HG03025 (cell line): ENCODE measurements around the gene ART3.

Experiments used
- ATAC-seq: cut with Tn5 transposase; IDR thresholded peaks from one replicate; pipeline ENCODE4 v1.9.1; 2021; ENCODE audit warnings: mild to moderate bottlenecking, moderate library complexity; ENCODE audit not compliant: unreplicated experiment, low FRiP score

ART3 gene

DNA sequence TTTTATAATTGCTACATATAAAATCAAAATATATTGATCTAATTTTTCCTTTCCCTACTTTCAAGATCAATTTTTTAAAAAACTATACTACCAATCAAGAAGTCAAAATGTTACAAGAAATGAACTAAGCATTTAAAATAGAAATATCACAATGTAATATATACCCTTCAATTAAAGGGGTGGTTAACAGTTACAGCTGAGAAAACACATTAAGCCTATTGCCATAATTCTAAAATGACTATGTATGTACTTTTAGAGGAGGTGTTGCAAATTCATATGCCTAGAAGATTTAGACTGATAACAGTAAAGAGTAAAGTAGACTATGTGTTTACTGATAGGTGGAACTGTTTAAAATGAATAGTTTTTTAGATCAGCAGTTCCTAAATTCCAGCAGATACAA lies 70.0 kb downstream of the ART3 start:
- no peak for ATAC-seq

- ATAC-seq, result peak; percentile 32
Measured at GRCh38 chr4:76147454-76148141, 73.1 kb downstream of the ART3 start.

DNA sequence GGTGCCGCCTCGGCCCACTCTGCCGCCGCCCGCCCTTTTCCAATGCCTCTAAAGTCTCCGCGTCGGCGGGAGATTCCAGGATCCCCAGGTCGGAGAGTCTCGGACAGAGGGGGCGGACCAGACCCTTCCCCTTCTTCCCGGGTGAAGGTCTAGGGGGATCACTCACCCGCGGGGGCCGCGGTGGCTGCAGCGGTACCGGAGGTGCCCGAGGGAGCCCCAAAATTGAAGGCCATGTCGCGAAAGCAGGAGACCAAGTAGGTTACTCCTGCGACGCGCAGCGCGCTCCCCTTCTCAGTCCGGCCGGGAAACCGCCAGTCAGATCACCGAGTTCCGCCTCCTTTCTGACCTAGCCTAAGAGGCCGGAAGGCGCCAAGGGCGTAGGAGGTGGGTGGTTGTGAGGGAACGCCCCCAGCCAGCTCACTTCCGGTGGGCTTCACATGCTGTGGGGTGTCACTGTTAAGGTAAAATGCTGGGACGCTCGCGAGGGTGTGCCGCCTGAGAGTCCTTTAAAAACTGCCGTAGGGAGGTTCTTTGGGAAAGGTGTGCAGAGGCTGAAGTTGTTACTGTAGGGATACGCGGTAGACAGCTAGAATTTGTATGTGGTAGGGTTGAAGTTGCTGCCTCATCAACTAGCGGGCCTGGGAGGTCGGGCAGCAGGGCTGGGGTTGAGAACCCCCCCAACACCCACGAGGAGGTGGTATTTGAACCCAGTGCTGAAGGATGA lies 73.8 kb downstream of the ART3 start, which contains the start of gene NUP54:
Gene NUP54, minus strand, starts transcription at position 256 of the 724 bp plus-strand sequence. Its CDS starts 23 bp downstream, at position 233.
- peak; percentile 97 for ATAC-seq

DNA sequence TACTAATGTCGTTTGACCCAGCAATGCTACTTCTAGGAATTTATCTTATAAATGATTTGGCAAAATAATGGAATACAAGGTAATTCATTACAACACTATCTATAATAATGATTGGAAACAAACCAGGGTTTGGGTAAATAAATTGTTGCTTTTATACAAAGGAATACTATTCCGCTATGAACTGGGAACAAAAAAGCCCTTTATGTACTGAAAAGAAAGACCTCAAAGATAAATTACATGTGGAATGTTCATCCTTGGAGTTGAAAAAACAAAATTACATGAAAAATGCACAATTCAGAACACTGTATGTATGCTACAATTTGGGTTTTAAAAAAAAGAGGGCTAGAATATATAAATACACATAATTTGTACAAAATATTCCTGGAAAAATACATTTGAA lies 78.8 kb downstream of the ART3 start:
- no peak for ATAC-seq

GRCh38 chr4:76155979-76156378 lies 81.5 kb downstream of the ART3 start:
- no peak for ATAC-seq

DNA sequence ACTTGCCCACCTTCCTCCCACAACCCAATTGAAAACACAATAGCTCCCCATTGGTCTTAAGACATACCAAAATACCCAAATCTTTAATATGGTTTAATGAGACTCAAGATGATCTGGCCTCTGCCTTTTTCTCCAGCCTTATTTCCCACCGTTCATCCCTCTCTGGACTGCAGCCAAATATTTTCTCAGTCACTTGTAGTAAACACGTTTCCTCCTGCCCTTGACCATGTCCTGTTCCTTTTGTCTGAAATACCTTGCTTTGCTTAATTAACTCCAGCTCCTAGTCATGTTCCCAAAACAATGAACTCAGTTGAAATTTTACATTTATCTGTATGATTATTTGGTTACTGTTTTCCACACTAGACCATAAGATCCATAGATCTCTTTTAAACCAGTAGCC lies 82.1 kb downstream of the ART3 start:
- ATAC-seq, result no peak

- no peak for ATAC-seq
Measured at GRCh38 chr4:76160355-76160754, 85.8 kb downstream of the ART3 start.
